ENCODE measurements around the gene FBXO17. TPM values are rescaled to one million over a fixed set of nuclear protein-coding genes. Genes with fewer than 3 reads are reported as not detected.
"Not testable (repeated sequence)": the region's sequence is repeated elsewhere in the genome, so short reads cannot be mapped to it uniquely, and the experiment has no call there.

Gene FBXO17, protein sequence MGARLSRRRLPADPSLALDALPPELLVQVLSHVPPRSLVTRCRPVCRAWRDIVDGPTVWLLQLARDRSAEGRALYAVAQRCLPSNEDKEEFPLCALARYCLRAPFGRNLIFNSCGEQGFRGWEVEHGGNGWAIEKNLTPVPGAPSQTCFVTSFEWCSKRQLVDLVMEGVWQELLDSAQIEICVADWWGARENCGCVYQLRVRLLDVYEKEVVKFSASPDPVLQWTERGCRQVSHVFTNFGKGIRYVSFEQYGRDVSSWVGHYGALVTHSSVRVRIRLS
- polyA plus RNA-seq (2012; ENCODE audit: insufficient read depth, insufficient read length) = not detected

DNA sequence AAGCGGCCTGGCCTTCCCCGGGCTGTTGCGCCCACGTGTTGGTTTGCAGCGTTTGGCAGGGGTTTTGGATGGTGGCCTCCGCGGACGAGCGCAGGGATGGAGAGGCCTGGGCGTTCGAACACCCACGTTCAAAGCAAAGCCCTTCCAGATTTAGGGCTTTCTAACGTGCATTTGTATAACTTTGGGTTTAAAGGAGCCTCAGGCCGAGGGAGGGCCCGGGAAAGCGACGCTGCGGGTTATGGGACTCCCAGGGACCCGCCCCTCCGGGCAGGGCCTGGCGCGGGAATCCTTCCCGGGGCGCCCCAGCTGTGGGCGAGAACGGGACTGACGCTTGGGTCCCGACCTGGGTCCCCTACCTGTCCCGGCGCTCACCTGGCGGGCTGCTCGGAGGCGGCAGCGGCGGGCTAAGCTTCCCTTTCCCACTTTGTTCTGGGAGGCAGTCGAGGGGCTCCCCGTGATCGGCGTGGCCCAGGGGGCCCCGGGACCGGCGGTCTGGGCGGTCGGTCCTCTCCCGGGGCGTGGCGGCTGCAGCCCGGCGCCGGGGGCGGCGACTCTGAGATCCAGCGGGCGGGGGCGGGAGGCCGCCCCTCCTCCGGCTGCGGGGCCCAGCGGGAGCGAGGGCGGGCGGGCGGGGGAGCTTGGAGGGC is at the start of gene FBXO17:
Gene FBXO17 (minus strand): TSS at position 529 of the 647 bp plus-strand sequence. CDS start 25,423 bp downstream, outside the sequence.
- H3K4me3 ChIP-seq (ENCODE audit: low read length) = no peak within 1 kb of the TSS

DNA sequence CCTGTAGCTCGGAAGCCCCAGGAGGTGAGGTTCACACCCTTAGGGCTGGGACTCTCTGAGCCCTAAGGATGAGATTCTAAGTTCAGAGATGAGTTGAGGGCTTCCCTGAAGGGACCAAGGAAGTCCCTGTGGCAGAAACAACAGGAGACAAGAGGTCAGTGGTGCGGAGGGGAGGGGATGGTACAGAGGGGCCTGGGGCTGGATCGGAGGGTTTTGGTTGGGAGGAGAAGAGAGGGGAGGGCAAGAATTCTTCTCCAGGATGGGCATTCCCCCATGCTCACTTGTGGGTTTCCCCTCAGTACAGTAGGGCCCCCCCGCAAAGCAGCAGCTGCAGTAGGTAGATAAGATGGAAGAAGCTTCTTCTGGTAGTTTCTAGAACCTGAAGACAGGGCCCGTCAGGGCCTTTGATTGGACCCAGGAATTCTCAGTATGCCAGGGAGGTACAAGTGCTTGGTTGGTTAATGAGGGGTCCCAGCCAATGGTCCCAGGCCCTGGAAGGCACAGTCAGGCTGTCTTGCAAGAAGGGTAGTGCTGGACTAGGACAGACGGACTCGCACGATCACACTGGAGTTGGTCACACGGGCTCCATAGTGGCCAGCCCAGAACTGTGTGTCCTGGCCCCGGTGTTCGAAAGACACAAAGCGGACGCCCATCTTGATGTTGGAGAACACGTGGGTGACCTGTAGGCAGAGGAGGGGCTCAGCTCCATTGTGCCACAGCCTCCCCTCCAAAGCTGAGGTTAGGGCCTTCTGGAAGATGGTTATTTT is 49.5 kb upstream of the FBXO17 start:
- H3K4me3 ChIP-seq (ENCODE audit: low read length) = no peak overlapping the region
- no peak for DNase-seq (ENCODE audit: low read depth, low spot score)

More for the DNA sequence above, at the start of gene FBXO17:
- DNase-seq (ENCODE audit: low read depth, low spot score) = no peak

DNA sequence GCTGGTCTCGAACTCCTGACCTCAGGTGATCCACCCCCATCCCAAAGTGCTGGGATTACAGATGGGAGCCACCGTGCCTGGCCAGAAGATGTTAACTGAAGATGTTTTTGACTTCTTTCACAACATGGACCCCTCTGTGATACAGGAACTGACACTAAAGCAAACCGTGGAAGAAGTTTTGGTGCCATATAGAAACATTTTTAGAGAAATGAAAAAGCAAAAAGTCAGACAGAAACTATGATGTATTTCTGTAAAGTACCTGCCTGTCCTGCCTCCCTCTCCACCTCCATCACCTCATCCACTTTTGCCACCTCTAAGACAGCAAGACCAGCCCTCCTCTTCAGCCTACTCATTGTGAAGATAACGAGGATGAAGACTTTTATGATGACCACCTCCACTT is 45.5 kb upstream of the FBXO17 start:
- no peak for DNase-seq (ENCODE audit: low read depth, low spot score)
- H3K4me3 ChIP-seq (ENCODE audit: low read length) = no peak overlapping the region

DNA sequence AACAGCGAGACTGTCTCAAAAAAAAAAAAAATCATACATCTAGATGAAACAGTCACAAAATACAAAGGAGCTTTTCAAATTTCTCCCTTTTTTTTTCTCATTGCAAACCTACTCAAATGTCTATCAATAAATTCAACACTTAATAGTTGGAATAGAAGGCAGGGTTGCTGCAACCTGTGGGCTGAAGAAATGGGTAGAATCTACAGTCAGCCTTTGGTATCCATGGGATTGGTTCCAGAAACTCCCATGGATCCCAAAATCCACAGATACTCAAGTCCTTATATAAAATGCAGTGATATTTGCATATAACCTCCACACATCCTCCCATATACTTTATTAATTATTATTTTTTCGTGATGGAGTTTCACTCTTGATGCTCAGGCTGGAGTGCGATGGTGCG is 42.1 kb upstream of the FBXO17 start:
- no peak overlapping the region for H3K4me3 ChIP-seq (ENCODE audit: low read length)
- DNase-seq (ENCODE audit: low read depth, low spot score) = no peak

DNA sequence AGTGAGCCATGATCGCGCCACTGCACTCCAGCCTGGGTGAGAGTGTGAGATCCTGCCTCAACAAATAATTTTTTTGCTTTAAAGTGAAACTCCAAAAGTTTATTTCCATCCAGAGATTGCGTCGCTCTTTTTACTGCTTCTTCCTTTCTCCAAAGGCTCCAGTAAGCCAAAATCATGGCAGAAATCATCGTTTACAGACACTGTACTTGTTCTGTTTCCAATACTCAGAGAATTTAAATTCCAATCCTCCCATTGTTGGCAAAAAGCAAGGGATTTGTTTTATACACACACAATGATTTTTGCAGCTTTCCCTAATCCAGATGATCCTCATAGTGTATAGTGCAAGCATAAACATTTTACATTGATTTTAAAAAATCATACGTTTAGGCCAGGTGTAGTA is 41.5 kb upstream of the FBXO17 start:
- DNase-seq (ENCODE audit: low read depth, low spot score) = no peak
- no peak overlapping the region for H3K4me3 ChIP-seq (ENCODE audit: low read length)

DNA sequence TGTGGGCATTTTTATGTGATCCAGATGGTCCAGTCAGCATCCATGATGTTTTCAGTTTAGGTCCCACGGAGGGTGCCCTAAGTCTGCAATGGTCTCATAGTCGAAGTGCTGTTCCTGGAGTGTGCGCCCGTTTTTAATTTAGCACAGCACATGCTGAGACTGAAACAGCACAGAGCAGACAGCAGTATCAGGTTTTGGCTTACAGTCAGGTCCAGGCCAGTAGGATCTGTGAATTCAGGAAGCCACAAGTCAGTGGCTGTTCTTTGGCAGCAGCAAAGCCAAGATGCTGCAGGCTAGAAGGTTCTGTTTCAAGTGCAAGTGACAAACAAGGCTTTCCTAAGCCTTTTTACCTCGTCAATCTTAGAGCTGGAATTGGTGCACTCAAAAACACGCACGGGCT is 38.5 kb upstream of the FBXO17 start:
- H3K4me3 ChIP-seq (ENCODE audit: low read length) = no peak overlapping the region
- no peak for DNase-seq (ENCODE audit: low read depth, low spot score)

DNA sequence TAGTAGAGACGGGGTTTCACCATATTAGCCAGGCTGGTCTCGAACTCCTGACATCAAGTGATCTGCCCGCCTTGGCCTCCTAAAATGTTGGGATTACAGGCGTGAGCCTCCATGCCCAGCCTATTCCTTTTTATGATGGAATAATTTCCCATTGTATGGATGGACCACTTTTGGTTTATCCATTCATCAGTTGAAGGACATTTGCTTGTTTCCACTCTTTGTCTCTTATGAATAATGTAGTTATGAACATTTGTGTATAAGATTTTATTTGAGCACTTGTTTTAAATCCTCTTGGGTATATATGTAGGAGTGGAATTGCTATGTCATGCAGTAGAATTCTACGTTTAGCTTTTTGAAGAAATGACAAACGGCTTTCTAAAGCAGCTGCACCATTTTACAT is 33.5 kb upstream of the FBXO17 start:
- H3K4me3 ChIP-seq (ENCODE audit: low read length) = no peak overlapping the region
- DNase-seq (ENCODE audit: low read depth, low spot score) = no peak

DNA sequence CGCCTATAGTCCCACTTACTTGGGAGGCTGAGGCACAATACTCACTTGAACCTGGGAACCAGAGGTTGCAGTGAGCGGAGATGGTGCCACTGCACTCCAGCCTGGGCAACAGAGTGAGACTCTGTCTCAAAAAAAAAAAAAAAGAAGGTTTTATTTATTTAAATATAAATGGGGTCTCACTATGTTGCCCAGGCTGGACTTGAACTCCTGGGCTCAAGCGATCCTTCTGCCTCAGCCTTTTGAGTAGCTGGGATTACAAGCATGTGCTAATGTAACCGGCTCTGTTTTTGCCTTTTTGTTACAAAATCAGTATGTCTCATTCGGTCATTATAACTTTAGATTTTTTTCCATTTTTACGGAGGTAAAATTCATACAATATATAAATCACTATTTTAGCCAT is 32.6 kb upstream of the FBXO17 start:
- no peak overlapping the region for H3K4me3 ChIP-seq (ENCODE audit: low read length)
- DNase-seq (ENCODE audit: low read depth, low spot score) = no peak

DNA sequence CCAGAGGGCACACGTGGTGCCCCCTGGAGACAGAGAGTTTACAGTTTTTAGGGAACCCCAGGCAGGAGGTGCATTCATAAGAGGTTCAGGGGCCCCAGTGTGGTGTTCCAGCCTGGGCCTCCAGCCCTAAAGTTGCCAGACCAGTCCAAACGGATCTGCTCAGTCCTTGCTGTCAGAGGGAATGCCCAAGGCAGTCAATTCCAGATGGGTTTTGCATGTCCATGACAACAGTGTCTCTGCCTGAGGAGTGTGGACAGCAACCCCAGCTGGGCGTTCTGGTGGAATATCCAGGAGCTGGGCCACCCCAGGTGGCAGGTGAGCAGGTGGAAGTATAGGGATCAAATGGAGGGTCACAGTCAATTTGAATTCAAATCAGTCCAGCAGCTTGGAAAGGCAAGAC is 31.6 kb upstream of the FBXO17 start:
- no peak for DNase-seq (ENCODE audit: low read depth, low spot score)
- no peak overlapping the region for H3K4me3 ChIP-seq (ENCODE audit: low read length)

DNA sequence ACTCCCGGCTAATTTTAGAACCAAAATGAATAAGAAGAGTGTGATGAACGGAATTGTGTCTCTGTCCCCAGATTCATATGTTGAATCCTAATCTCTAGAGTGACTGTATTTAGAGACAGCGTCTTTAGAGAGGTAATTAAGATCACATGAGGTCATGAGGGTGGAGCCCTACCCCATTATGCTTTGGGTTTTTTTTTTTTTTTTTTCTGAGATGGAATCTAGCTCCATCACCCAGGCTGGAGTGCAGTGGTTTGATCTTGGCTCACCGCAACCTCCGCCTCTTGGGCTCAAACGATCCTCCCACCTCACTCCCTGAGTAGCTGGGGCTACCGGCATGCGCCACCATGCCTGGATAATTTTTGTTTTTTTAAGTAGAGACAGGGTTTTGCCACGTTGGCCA is 28.9 kb upstream of the FBXO17 start:
- H3K4me3 ChIP-seq (ENCODE audit: low read length) = no peak overlapping the region

DNA sequence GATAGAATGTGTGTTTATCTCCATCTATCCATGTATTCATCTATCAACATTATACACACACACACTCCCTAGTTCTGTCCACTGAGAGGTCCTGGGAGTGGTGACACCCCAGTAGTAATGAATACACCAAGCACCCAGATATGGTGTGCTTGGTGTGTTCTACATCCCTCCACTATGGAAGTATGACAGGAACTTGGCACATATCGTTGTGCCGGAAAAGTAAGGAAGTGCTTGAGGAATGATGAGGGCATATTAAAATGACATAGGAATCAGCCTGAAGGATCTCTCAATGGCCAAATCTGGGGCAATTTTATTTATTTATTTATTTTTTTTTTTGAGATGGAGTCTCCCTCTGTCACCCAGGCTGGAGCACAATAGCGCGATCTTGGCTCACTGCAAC is 28.3 kb upstream of the FBXO17 start:
- no peak overlapping the region for H3K4me3 ChIP-seq (ENCODE audit: low read length)
- DNase-seq (ENCODE audit: low read depth, low spot score) = no peak

More for the DNA sequence above, 28.9 kb upstream of the FBXO17 start:
- no peak for DNase-seq (ENCODE audit: low read depth, low spot score)

DNA sequence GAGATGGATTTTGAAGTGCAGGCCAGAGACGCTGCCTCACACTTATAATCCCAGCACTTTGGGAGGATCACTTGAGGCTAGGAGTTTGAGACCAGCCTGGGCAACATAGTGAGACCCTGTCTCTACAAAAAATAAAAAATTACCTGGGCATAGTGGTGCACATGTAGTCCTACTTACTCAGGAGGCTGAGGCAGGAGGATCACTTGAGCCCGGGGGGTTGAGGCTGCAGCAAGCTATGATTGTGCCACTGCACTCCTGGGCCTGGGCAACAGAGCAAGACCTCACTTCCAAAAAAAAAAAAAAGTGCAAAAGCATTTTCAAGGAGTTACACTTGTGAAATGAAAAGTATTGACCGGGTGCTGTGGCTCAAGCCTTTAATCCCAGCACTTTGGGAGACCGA is 27.6 kb upstream of the FBXO17 start:
- no peak overlapping the region for H3K4me3 ChIP-seq (ENCODE audit: low read length)
- no peak for DNase-seq (ENCODE audit: low read depth, low spot score)

DNA sequence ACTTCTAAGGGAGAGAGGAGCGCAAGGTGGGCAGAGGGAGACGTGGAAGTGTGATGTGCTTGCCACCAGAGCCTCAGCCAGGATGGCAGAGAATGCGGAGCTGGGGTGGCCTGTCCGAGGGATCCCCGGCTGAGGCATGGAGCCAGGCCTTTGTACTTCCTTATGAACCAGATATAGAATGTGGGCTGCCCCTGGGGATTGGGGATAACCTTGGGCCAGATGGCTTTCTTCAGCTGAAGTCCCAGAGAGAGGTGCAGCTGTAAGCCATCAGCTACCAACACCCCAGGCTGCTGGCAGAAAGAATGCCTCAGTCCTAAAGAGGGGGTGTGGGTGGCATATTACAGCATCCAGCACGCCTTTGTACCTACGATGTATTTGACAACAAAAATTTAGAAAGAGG is 25.5 kb upstream of the FBXO17 start:
- H3K4me3 ChIP-seq (ENCODE audit: low read length) = no peak overlapping the region
- no peak for DNase-seq (ENCODE audit: low read depth, low spot score)

DNA sequence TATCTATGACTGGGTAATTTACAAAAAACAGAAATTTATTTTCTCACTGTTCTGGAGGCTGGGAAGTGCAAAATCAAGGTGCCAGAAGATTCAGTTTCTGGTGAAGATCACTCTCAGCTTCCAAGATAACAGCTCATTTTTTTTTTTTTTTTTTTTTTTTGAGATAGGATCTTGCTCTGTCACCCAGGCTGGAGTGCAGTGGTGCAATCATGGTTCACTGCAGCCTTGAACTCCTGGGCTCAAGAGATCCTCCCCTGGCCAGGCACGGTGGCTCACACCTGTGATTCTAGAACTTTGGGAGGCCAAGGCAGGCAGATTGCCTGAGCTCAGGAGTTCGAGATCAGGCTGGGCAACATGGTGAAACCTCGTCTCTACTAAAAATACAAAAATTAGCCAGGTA is 22.0 kb upstream of the FBXO17 start:
- not testable (repeated sequence) for DNase-seq (ENCODE audit: low read depth, low spot score)

DNA sequence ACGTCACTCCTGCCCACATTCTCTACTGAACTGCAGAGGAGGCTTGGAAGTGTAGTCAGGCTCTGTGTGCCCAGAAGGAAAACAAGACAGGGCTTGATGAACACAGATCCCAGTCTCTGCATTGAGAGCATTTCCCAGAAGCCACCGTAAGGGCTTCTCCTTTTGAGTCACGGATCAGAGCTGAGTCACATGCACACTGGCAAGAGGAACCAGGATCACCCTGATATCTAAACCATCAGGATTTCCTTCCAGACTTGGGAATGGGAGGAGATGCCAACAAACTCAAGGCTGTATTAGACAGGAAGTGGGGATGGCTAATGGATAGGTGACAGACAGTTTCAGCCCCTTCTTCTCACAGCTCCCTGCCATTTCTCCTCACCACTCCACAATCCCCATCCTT is 17.7 kb upstream of the FBXO17 start:
- DNase-seq (ENCODE audit: low read depth, low spot score) = no peak
- no peak overlapping the region for H3K4me3 ChIP-seq (ENCODE audit: low read length)

More for the DNA sequence above, 22.0 kb upstream of the FBXO17 start:
- H3K4me3 ChIP-seq (ENCODE audit: low read length) = not testable (repeated sequence)

DNA sequence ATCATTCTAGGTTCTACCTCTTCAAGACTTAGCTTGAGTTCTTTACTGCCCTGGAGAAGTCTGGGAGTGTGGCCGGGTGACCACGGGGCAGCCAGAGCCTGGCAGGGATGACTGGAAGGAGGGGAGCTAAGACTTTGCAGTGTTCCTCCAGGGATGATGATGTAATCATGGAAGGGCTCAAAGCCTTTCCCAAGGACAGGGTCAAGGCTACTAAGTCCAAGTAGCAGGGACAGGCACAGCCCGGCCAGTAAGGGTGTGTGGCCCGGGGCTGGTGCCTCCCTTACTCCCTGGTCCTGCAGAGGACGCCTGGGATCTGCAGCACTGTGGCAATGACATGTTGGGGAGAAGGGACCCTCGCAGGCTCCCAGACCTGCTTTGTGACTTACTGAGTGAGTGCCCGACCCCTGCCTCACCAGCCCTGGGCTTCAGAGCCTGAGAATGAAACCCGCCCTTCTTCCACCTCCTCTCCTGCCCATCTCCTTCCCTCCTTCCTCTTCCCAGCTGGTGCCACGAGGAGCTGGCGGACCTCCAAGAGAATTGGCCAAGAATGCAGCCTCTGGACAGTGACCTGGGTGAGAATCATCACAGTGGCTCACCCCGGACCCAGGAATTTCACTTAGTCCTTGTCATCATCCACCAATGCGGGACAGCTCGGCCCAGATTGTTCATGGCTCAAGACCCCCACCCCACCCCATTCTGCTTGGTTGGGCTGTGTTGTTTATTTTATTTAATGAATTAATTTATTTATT is 15.6 kb upstream of the FBXO17 start:
- DNase-seq (ENCODE audit: low read depth, low spot score) = no peak
- no peak overlapping the region for H3K4me3 ChIP-seq (ENCODE audit: low read length)

DNA sequence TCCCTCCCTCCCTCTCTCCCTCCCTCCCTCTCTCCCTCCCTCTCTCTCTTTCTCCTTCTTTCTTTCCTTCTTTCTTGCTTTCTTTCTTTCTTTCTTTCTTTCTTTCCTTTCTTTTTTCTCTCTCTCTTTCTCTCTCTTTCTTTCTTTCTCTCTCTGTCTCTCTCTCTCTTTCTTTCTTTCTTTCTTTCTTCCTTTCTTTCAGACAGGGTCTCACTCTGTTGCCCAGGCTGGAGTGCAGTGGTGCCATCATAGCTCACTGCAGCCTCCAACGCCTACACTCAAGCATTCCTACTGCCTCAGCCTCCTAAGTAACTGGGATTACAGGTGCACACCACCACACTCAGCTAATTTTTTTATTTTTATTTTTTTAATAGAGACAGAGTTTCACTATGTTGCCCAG is 14.1 kb upstream of the FBXO17 start:
- not testable (repeated sequence) for H3K4me3 ChIP-seq (ENCODE audit: low read length); DNase-seq (ENCODE audit: low read depth, low spot score)

DNA sequence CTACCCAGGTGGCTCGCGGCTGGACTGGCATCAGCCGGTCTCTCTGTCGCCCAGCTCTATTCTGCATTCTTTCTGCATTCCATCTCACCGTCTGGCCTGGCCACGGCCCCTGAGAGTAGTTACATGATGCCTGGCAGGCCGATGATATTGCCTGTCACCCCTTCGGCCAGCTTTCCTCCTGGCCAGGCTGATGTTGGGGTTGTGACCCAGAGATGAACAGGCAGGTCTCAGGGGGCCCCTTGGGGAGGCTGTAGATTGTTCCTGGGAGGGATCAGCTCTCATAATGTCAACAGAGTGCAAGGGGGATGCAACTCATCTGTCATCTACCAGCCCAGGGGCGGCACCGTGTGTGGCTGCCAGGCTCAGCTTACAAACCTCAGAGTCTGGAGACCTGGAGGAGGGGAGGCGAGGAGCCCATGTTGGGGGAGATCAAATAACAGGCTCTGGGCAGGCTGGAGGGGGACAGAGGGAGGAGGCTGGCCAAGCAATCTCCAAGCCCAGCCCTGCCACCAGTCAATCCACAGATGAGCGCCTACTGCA is 13.6 kb upstream of the FBXO17 start:
- no peak overlapping the region for H3K4me3 ChIP-seq (ENCODE audit: low read length)
- DNase-seq (ENCODE audit: low read depth, low spot score) = no peak

DNA sequence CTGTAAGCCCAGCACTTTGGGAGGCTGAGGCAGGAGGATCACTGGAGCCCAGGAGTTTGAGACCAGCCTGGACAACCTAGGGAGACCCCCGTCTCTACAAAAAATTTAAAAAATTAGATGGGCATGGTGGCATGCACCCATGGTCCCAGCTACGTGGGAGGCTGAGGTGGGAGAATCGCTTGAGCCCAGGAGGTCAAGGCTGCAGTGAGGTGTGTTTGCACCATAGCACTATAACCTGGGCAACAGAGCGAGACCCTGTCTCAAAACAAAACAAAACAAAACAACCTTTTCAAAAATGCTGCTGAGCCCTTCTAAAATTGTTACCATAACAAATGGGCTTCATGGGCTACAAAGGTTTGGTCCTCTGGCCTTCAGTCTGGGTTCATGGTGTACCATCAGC is 13.1 kb upstream of the FBXO17 start:
- not testable (repeated sequence) for H3K4me3 ChIP-seq (ENCODE audit: low read length); DNase-seq (ENCODE audit: low read depth, low spot score)
